ENCODE results near the gene GATC. TPM values are rescaled to one million over a fixed set of nuclear protein-coding genes. Genes with fewer than 3 reads are reported as not detected.
"Not testable (repeated sequence)": the region's sequence is repeated elsewhere in the genome, so short reads cannot be mapped to it uniquely, and the experiment has no call there.

GATC gene
- total and polyA plus RNA-seq, 10 of the 15 experiments (the other 5 are each of a cell fraction or from before 2014, with no cell fraction given), result 5.1 to 40.3 (median 22.9) TPM

GRCh38 chr12:120452524-120452923, 6.3 kb downstream of the GATC start:
- FAIRE-seq; H4K20me1 ChIP-seq (ENCODE audit: control insufficient read depth, insufficient read depth); BruUV-seq (replicated peaks); H2AFZ ChIP-seq (ENCODE audit: control insufficient read depth, low read depth, low read length); RAD21 ChIA-PET (ENCODE audit: unreplicated experiment); H3K4me1 ChIP-seq (ENCODE audit: control insufficient read depth, insufficient read depth, low read length); H3K4me2 ChIP-seq (ENCODE audit: control insufficient read depth, insufficient read depth); H3K27me3 ChIP-seq (replicated peaks in 1 of 2; ENCODE audit: control insufficient read depth in 2 of 2, insufficient read depth in 2 of 2, low read length in 1 of 2); intact Hi-C loops (cut with micrococcal nuclease; ENCODE audit: unreplicated experiment); H3K27ac ChIP-seq (ENCODE audit: control insufficient read depth, insufficient read depth); H3K9ac ChIP-seq (ENCODE audit: control insufficient read depth, insufficient read depth, low read length); H3K4me3 ChIP-seq; H3K9me3 ChIP-seq (replicated peaks; ENCODE audit: control insufficient read depth, insufficient read depth, low read length); in situ Hi-C loops (cut with MboI); ATAC-seq; H3K79me2 ChIP-seq (ENCODE audit: control insufficient read depth, insufficient read depth, low read length); DNase-seq (ENCODE audit: low read depth, low spot score): not testable (repeated sequence)
- ChIA-PET CTCF (interaction anchor here (0.6 to 4.3 kb wide), 9 partner anchors 9 to 607 kb away, joined by 3 to 39 read pairs (median 3); partner anchors contain the start of genes DYNLL1, POP5, SIRT4 and SRSF9), POLR2A (interaction anchor here (1.2 kb wide), 1 partner anchor 13 kb away, joined by 3 read pairs; no protein-coding TSS in a partner anchor), SMC1A (ENCODE audit: uncharacterized antibody, unreplicated experiment) (interaction anchor here (0.8 to 3.0 kb wide), 5 partner anchors 11 to 50 kb away, joined by 3 to 10 read pairs (median 4); no protein-coding TSS in a partner anchor)
- WGBS (ENCODE audit: insufficient coverage, insufficient replicate concordance, low lambda C conversion rate, missing lambda C conversion rate), result 98% methylated on average over 5 of the region's 5 CpGs
- H3K36me3 ChIP-seq (ENCODE audit: control insufficient read depth in 2 of 2, insufficient read depth in 2 of 2, low read length in 1 of 2), result peaks cover 7 to 20% of the 10 kb centered on the region in 2 experiments

- no peak for ATAC-seq
- H3K27me3 ChIP-seq (replicated peaks in 1 of 2; ENCODE audit: control insufficient read depth in 2 of 2, insufficient read depth in 2 of 2, low read length in 1 of 2), result no peaks in the 10 kb centered on the region
- no peak overlapping the region for H3K4me3 ChIP-seq
- ChIA-PET RAD21 (ENCODE audit: unreplicated experiment) (no interaction called here), SMC1A (ENCODE audit: uncharacterized antibody, unreplicated experiment) (interaction anchor here (0.6 to 3.0 kb wide), 5 partner anchors 9 to 118 kb away, joined by 3 to 10 read pairs (median 4); no protein-coding TSS in a partner anchor), CTCF (interaction anchor here (0.6 to 4.3 kb wide), 9 partner anchors 9 to 1593 kb away, joined by 3 to 39 read pairs (median 3); partner anchors contain the start of genes DYNLL1, SIRT4 and SRSF9), POLR2A (interaction anchor here (0.7 kb wide), 1 partner anchor 12 kb away, joined by 3 read pairs; no protein-coding TSS in a partner anchor)
- intact Hi-C loops (cut with micrococcal nuclease; ENCODE audit: unreplicated experiment), result no loop called here
- H3K4me1 ChIP-seq (ENCODE audit: control insufficient read depth, insufficient read depth, low read length), result no peaks in the 10 kb centered on the region
- peaks cover 7 to 20% of the 10 kb centered on the region in 2 experiments for H3K36me3 ChIP-seq (ENCODE audit: control insufficient read depth in 2 of 2, insufficient read depth in 2 of 2, low read length in 1 of 2)
- no peaks in the 10 kb centered on the region for H4K20me1 ChIP-seq (ENCODE audit: control insufficient read depth, insufficient read depth)
- DNase-seq (ENCODE audit: low read depth, low spot score), result no peak
- no peak overlapping the region for H2AFZ ChIP-seq (ENCODE audit: control insufficient read depth, low read depth, low read length)
- FAIRE-seq, result no peak
- H3K4me2 ChIP-seq (ENCODE audit: control insufficient read depth, insufficient read depth), result no peak overlapping the region
- peaks cover 3% of the 10 kb centered on the region for H3K79me2 ChIP-seq (ENCODE audit: control insufficient read depth, insufficient read depth, low read length)
- in situ Hi-C loops (cut with MboI), result no loop called here
- no TSS peak for BruUV-seq (replicated peaks)
- H3K9ac ChIP-seq (ENCODE audit: control insufficient read depth, insufficient read depth, low read length), result no peak overlapping the region
- no peaks in the 10 kb centered on the region for H3K9me3 ChIP-seq (replicated peaks; ENCODE audit: control insufficient read depth, insufficient read depth, low read length)
- 87% methylated on average over 3 of the region's 3 CpGs for WGBS (ENCODE audit: insufficient coverage, insufficient replicate concordance, low lambda C conversion rate, missing lambda C conversion rate)
- H3K27ac ChIP-seq (ENCODE audit: control insufficient read depth, insufficient read depth), result no peak overlapping the region
- TF ChIP-seq, protein P1, sequence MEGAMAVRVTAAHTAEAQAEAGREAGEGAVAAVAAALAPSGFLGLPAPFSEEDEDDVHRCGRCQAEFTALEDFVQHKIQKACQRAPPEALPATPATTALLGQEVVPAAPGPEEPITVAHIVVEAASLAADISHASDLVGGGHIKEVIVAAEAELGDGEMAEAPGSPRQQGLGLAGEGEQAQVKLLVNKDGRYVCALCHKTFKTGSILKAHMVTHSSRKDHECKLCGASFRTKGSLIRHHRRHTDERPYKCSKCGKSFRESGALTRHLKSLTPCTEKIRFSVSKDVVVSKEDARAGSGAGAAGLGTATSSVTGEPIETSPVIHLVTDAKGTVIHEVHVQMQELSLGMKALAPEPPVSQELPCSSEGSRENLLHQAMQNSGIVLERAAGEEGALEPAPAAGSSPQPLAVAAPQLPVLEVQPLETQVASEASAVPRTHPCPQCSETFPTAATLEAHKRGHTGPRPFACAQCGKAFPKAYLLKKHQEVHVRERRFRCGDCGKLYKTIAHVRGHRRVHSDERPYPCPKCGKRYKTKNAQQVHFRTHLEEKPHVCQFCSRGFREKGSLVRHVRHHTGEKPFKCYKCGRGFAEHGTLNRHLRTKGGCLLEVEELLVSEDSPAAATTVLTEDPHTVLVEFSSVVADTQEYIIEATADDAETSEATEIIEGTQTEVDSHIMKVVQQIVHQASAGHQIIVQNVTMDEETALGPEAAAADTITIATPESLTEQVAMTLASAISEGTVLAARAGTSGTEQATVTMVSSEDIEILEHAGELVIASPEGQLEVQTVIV (IDR thresholded peaks at IDR 0.05; ENCODE audit: borderline replicate concordance, partially characterized antibody), result no peak
- TF ChIP-seq ASH2L (IDR thresholded peaks at IDR 0.05; ENCODE audit: borderline replicate concordance, low read depth), result no peak
- TF ChIP-seq RELA (IDR thresholded peaks at IDR 0.05; ENCODE audit: borderline replicate concordance, partially characterized antibody), result no peak
- TF ChIP-seq CUX1 (IDR thresholded peaks at IDR 0.05; ENCODE audit: insufficient replicate concordance, low read depth, low read length), result no peak
- no peak for TF ChIP-seq BACH1 (IDR thresholded peaks at IDR 0.05; ENCODE audit: borderline replicate concordance)
- no peak for TF ChIP-seq CEBPB (IDR thresholded peaks at IDR 0.05; ENCODE audit: borderline replicate concordance in 1 of 2, low read depth in 2 of 2, low read length in 2 of 2)
These were observed 7.0 kb downstream of the GATC start for GRCh38 chr12:120453060-120453750.

Data from GM12878 (cell line).